Measurements from ENCODE around the gene RET.

DNA sequence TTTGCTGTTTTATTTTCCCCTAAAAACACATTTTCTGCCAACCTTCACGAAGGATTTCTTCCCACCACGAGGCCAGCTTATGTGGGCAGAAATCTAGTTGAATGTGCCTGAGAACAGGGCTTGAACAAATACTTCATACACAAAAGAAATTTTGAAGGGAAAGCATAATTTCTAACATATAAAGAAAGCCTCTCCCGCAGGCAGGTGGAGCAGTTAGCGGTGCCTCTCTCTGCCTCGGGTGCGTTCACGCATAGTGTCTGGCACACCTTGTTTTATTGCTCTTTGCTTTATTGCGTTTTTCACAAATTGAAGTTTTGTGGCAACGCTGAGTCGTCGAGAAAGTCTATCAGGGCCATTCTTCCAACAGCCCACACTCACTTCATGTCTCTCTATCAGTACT is 54.4 kb downstream of the RET start:
- TF ChIP-seq, protein P1, sequence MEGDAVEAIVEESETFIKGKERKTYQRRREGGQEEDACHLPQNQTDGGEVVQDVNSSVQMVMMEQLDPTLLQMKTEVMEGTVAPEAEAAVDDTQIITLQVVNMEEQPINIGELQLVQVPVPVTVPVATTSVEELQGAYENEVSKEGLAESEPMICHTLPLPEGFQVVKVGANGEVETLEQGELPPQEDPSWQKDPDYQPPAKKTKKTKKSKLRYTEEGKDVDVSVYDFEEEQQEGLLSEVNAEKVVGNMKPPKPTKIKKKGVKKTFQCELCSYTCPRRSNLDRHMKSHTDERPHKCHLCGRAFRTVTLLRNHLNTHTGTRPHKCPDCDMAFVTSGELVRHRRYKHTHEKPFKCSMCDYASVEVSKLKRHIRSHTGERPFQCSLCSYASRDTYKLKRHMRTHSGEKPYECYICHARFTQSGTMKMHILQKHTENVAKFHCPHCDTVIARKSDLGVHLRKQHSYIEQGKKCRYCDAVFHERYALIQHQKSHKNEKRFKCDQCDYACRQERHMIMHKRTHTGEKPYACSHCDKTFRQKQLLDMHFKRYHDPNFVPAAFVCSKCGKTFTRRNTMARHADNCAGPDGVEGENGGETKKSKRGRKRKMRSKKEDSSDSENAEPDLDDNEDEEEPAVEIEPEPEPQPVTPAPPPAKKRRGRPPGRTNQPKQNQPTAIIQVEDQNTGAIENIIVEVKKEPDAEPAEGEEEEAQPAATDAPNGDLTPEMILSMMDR (IDR thresholded peaks at IDR 0.05) = no peak
- TF ChIP-seq POLR2A (IDR thresholded peaks at IDR 0.05) (no peak), POLR2AphosphoS5 (IDR thresholded peaks at IDR 0.05) (no peak)
